DMS53 treated with DMSO at 0.1 percent for 48 hours (cell line): ENCODE results near the gene HLA-F.
A peak's percentile ranks its signal among the peaks of the same experiment; 100 is the strongest.

Experiments
- DNase-seq: peaks from one replicate; lab custom pipeline; 2025; ENCODE audit not compliant: unreplicated experiment; lab: John Stamatoyannopoulos, UW

The HLA-F gene

DNA sequence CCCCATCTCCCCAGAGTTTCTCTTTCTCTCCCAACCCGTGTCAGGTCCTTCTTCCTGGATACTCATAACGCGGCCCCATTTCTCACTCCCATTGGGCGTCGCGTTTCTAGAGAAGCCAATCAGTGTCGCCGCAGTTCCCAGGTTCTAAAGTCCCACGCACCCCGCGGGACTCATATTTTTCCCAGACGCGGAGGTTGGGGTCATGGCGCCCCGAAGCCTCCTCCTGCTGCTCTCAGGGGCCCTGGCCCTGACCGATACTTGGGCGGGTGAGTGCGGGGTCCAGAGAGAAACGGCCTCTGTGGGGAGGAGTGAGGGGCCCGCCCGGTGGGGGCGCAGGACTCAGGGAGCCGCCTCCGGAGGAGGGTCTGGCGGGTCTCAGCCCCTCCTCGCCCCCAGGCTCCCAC, at the start of gene HLA-F:
TSS of gene HLA-F (plus strand) at position 173 of the 404 bp plus-strand sequence. CDS start at position 203, 30 bp downstream.
- DNase-seq: peak; percentile 85

DNA sequence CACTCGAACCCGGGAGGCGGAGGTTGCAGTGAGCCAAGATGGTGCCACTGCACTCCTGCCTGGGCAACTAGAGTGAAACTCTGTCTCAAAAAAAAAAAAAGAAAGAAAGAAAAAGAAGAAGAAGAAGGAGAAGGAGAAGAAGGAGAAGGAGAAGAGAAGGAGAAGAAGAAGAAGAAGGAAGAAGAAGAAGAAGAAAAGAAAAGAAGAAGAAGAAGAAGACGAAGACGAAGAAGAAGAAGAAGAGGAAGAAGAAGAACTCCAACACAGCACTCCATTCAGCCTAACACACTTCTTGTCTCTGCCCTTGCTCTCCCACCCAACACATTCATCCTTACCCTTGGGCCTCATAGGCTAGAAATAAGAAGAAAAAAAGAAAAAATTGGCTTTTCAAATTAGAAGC, 49.2 kb upstream of the HLA-F start:
- DNase-seq: no peak

- peak; percentile 88 for DNase-seq
Measured at GRCh38 chr6:29675561-29675960, 47.7 kb upstream of the HLA-F start.

- peak; percentile 90 for DNase-seq
Measured at GRCh38 chr6:29676981-29677601, 46.1 kb upstream of the HLA-F start.

GRCh38 chr6:29678114-29678513, 45.1 kb upstream of the HLA-F start:
- peak; percentile 57 for DNase-seq

DNA sequence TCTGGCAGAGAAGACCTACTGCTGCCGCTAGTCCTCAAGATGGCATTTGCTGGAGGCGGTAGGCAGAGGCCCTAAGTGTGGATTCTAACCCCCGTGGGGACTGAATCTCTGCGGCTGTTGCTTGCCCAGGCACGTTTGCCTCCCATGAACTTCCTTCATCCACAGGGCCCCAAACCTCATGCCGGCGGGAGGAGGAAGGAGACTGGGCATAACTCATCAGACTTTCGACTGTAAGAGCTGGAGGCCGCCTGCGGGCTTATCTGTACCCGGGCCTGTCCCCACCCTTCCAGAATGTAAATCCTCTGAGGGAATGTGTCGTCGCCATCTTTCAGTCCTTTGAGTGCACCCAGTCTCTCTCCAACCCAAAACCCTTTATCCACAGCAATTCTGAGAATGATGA, 43.3 kb upstream of the HLA-F start:
- no peak for DNase-seq

- DNase-seq: no peak
Measured at GRCh38 chr6:29680416-29680815, 42.8 kb upstream of the HLA-F start.

GRCh38 chr6:29680904-29681303, 42.3 kb upstream of the HLA-F start, which contains the start of gene ZFP57:
Gene ZFP57, minus strand, starts transcription at chr6:29681152. Its CDS starts 4,149 bp downstream, at chr6:29677003.
- DNase-seq: no peak

DNA sequence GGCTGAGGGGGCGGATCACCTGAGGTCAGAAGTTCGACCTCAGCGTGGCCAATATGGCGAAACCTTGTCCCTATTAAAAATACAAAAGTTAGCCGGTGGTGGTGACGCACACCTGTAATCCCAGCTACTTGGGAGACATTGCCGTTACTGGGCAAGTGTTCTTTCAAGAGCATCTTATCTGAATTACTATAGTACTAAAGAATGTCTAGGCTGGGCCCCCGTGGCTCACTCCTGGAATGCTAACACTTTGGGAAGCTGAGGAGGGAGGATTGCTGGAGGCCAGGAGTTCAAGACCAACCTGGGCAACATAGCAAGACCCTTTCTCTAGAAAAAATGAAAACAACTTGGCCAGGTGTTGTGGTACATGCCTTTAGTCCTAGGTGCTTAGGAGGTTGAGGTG, 41.4 kb upstream of the HLA-F start:
- DNase-seq: no peak

DNA sequence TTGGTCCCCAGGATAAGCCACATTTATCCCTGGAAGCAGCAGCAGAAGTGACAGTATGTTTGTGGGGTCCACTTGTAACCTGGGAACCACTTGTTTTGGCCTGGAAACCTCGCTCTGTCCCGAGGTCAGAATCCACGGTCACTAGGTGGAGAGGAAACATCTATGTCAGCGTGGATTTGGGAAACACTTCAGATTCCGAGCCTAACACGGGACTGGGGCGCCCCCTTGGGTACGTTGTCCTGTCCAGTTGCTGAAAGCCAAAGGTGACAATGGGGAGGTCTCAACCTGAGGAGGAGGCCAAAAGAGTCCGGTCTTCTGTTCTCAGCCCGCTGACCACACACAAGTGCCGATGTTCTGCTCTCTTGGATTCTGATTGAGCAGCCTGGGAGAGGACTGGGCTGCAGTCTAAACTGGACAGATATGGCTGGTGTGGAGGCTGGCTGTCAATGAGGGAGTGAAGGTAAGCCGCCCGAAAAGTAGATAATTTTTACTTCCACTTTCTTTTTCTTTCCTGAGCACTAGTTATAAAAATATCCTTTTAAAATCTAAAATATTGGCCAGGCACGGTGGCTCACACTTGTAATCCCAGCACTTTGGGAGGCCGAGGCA, 37.4 kb upstream of the HLA-F start:
- peak; percentile 6 for DNase-seq

DNA sequence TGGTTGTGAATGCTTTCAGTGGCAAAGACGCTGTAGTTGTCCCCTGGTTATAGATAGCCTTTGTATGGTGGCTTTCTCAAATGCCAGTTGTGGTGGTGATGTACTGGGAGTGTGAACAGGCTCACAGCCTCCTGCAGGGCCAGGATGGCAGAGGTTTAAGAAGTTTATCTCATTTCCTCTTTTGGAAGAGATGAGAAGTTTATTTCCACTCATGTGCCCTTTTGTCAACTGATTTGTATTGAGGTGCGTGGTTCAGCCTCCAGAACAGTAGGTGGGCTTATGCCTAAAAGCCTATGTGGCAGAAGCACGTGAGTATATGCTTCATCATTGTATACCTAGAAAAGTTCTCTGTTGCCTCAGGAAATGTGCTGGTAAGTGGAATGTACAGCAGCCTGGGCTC, 28.6 kb upstream of the HLA-F start:
- no peak for DNase-seq

- peak; percentile 13 for DNase-seq
Measured at GRCh38 chr6:29696147-29697125, 26.8 kb upstream of the HLA-F start.

- peak; percentile 17 for DNase-seq
Measured at GRCh38 chr6:29702519-29703103, 20.6 kb upstream of the HLA-F start.

GRCh38 chr6:29705389-29706231, 17.6 kb upstream of the HLA-F start:
- DNase-seq: peak; percentile 40

GRCh38 chr6:29708432-29709179, 14.6 kb upstream of the HLA-F start:
- no peak for DNase-seq

DNA sequence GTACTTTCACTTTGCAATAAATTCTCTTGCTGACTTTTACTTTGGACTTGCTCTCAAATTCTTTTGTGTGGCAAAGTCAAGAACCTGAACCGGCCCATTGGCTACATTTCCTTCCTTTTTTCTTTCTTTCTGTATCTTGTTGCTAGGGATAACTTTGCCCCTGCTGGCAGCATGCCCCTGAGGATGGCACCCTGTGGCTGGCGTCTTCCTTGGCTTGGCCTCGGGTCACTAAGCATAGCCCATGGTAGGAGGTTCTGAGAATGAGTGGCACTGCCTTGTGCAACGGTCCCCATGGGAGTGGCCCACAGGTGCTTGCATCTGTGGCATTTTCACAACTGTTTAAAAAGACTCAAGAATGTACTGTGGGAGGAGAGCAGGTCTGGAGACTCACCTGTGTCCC, 14.0 kb upstream of the HLA-F start:
- no peak for DNase-seq

DNA sequence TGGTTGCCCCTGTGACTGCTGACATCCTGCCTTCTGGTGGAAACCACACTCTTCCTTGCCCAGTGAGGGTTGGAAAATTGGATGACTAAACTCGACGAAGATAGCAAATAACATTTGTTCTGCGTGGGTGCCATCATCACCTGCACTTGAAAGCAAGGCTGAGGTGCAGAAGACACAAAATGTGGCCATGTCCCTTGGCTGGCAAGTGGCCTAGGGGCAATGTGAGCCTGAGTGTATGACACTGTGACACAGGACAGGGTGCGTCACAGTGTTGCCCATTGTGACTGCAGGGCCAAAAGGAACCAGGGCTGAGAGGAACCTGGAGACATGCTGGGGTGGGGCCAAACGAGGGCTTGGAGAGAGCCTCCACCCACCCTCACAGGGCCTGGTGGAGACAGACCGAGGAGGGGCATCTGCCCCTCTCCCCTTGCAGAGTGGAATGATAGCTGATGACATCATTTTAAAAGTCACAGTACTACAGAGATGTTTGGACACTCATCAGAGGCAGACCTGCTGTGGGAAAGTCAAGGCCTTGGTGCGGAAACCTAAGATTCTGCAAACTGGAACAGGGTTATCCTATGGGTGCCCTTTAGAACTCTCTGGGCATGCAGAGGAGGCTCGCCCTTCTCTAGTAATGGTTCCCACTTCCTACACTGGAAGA, 12.8 kb upstream of the HLA-F start:
- no peak for DNase-seq

DNA sequence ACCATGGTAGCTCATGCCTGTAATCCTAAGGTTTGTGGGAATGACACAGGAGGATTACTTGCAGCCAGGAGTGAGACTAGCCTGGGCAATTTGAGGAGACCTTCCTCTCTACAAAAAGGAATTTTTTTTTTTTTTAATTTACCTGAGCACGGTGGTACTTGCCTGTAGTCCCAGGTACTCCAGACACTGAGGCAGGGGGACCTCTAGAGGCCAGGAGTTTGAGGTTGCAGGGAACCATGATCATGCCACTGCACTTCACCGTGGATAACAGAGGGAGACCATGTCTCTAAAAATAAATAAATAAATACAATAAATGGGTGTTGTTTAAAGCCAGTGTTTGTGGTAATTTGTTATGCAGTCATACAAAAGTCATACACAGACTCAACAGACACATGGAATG, 2.4 kb upstream of the HLA-F start:
- DNase-seq: peak; percentile 9
